Cerebellar cortex (tissue), 1 donor: ENCODE measurements around the gene ZDHHC11.

Experiments used
- DNase-seq: peaks from one replicate; pipeline ENCODE4 v3.0.0-alpha.2; 2015; ENCODE audit warnings: low spot score

ZDHHC11 gene

GRCh38 chr5:850511-851006, at the start of gene ZDHHC11:
TSS of gene ZDHHC11 (minus strand) at chr5:850986. CDS start at chr5:850602, 384 bp downstream.
- peak; percentile 32 for DNase-seq

- no peak for DNase-seq
Measured at GRCh38 chr5:893711-894110, 42.9 kb upstream of the ZDHHC11 start.

GRCh38 chr5:893137-893506, 42.3 kb upstream of the ZDHHC11 start:
- no peak for DNase-seq

- peak; percentile 69 for DNase-seq
Measured at GRCh38 chr5:892394-893136, 41.8 kb upstream of the ZDHHC11 start, which contains the start of the genes BRD9 and TRIP13. TSS of gene BRD9 (minus strand) at chr5:892801. CDS start at chr5:892657, 144 bp downstream. TSS of gene TRIP13 (plus strand) at chr5:892884. CDS start at chr5:892999, 115 bp downstream.

- peak; percentile 16 for DNase-seq
Measured at GRCh38 chr5:891837-892393, 41.1 kb upstream of the ZDHHC11 start.

- DNase-seq = peak; percentile 73
Measured at GRCh38 chr5:891117-891836, 40.5 kb upstream of the ZDHHC11 start.

- DNase-seq = no peak
Measured at GRCh38 chr5:889075-889710, 38.4 kb upstream of the ZDHHC11 start.

- DNase-seq = peak; percentile 10
Measured at GRCh38 chr5:888638-889035, 37.9 kb upstream of the ZDHHC11 start.

GRCh38 chr5:887947-888637, 37.3 kb upstream of the ZDHHC11 start:
- no peak for DNase-seq

GRCh38 chr5:886716-887325, 36.0 kb upstream of the ZDHHC11 start:
- no peak for DNase-seq

GRCh38 chr5:886036-886435, 35.2 kb upstream of the ZDHHC11 start:
- no peak for DNase-seq

GRCh38 chr5:885529-885928, 34.7 kb upstream of the ZDHHC11 start:
- DNase-seq = peak; percentile 47

- no peak for DNase-seq
Measured at GRCh38 chr5:885127-885442, 34.3 kb upstream of the ZDHHC11 start.

GRCh38 chr5:884345-885126, 33.8 kb upstream of the ZDHHC11 start:
- DNase-seq = no peak

GRCh38 chr5:883475-884181, 32.8 kb upstream of the ZDHHC11 start:
- peak; percentile 66 for DNase-seq

GRCh38 chr5:882253-883183, 31.7 kb upstream of the ZDHHC11 start:
- DNase-seq = no peak

- DNase-seq = no peak
Measured at GRCh38 chr5:881551-881935, 30.8 kb upstream of the ZDHHC11 start.

- DNase-seq = no peak
Measured at GRCh38 chr5:880816-881550, 30.2 kb upstream of the ZDHHC11 start.
